ENCODE results near the gene NRTN.
A peak's percentile ranks its signal among the peaks of the same experiment; 100 is the strongest.
"Not testable (repeated sequence)": the region's sequence is repeated elsewhere in the genome, so short reads cannot be mapped to it uniquely, and the experiment has no call there.

NRTN gene, protein sequence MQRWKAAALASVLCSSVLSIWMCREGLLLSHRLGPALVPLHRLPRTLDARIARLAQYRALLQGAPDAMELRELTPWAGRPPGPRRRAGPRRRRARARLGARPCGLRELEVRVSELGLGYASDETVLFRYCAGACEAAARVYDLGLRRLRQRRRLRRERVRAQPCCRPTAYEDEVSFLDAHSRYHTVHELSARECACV

DNA sequence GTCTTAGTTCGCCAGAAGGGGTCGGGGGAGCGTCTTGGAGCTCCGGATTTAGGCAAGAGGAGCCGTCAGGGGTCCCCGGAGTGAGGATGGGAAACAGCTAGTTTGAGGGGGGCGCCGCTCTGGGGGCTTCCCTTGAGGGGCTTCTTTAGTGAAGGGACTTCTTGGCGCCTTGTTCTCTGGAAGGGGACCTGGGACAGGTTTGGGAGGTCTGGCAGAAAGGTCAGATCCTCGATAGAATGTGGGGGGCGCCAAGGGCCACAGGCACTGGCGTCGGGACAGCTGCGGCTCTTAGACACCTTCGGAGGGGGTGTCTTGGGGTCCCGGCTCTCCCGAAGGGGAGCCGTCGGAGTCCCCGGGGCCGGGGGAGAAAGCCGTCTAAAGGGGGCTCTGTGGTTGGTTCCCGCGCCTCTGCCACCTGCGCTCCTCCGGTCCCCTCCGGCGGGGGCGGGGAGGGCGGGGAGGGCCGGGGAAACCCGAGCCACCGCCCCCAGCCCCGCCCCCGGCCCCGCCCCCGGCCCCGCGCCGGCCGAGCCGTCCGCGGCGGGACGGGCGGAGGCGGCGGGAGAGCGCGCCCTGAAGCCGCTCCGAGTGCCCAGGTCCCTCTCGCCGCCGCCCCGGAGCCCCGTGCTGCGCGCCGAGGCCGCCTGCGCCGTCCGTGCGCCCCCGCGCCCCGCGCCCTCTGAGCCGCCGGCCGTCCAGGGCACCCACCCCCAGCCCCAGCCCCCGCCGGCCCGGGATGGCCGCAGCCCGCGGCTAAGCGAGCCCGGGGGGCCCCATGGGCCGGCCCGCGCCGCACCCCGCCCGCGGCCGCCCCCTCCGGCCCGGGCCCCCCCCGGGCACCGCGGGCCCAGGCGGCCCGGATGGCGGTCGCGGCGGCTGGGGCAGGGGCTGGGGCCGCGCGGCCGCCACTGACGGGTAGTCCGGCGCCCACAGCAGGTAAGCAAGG is at the start of gene NRTN:
Gene NRTN (plus strand): TSS at position 552 of the 946 bp plus-strand sequence. CDS start 19,099 bp downstream, outside the sequence.
- no peak for DNase-seq
- intact Hi-C loops (cut with DNase I): no loop called here

DNA sequence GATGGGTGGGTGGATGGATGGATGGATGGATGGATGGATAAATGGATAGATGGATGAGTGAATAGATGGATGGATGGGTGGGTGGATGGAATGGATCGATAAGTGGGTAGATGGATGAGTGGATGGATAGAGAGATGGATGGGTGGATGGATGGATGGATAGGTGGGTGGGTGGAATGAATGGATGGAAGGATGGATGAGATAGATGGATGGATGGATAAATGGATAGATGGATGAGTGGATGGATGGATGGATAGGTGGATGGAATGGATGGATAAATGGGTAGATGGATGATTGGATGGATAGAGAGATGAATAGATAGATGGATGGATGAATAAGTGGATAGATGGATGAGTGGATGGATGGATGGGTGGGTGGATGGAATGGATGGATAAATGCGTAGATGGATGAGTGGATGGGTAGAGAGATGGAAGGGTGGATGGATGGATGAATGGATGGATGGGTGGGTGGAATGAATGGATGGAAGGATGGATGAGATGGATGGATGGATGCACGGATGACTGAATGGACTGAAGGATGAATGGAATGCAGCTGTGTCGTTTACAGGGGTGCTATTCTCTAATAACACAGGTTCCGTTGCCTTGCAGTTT is 42.2 kb upstream of the NRTN start:
- intact Hi-C loops (cut with DNase I): no loop called here
- no peak for DNase-seq

DNA sequence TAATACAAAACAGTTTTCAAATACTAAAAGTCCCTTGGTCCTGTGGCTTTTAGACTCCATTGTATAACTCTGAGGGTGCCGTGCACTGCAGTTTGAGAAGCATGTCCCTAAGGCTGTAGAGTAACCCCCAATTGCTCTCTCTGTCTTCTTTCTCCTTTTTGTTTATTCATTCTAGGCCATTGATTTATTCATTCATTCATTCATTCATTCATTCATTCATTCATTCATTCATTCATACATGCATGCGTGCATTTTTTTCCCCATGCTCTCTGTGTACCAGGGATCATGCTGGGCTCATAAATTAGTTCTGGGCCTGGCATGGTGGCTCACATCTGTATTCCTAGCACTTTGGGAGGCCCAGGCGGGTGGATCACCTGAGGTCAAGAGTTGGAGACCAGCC is 39.6 kb upstream of the NRTN start:
- DNase-seq: no peak

DNA sequence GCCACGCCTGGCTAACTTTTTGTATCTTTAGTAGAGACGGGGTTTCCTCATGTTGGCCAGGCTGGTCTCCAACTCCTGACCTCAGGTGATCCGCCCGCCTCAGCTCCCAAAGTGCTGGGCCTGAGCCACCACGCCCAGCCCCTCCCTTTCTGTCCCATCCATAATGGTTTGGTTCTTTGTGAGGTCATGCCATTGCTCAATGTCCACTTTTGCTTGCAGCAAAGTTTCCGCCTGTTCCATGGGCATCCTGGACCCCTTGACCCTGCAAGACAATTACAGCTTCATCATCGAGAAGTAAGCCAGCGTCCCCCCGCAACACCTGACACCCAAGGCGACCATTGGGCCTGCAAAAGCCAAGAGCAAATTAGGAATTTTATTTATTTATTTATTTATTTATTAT is 36.9 kb upstream of the NRTN start:
- no peak for DNase-seq

More for the DNA sequence above, 39.6 kb upstream of the NRTN start:
- intact Hi-C loops (cut with DNase I): no loop called here

DNA sequence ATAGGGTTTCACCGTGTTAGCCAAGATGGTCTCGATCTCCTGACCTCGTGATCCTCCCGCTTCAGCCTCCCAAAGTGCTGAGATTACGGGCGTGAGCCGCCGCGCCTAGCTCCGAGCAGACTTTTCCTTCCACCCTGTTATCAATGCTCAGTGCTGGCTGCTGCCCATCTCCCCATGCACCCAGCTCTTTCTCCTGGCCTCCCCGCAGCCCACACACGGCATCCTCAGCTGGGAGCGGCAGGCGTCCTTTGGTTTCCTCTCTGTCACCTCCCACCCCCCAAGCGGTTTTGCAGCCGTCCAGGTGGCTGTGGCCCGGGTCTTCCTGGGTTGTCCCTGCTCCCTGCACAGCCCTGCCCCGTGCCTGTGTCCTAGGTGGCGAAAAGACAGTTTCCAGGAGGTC is 32.5 kb upstream of the NRTN start:
- no peak for DNase-seq
- intact Hi-C loops (cut with DNase I): no loop called here

More for the DNA sequence above, 36.9 kb upstream of the NRTN start:
- intact Hi-C loops (cut with DNase I): no loop called here

DNA sequence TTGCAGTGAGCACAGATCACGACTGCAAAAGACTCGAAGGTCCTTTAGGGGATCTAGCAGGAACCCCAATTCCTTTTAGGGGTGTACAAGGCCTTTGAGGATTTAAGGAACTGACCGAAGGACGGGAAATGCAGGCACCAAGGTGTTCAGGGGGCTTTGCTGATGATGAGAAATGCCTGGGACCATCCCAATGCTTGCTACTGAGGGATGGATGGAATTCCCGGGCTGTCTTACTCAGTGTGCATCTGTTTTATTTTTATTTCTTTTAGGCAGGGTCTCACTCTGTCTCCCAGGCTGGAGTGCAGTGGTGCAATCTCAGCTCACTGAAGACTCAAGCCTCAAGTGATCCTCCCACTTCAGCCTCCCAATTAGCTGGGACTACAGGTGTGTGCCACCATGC is 31.6 kb upstream of the NRTN start:
- no peak for DNase-seq
- intact Hi-C loops (cut with DNase I): no loop called here

DNA sequence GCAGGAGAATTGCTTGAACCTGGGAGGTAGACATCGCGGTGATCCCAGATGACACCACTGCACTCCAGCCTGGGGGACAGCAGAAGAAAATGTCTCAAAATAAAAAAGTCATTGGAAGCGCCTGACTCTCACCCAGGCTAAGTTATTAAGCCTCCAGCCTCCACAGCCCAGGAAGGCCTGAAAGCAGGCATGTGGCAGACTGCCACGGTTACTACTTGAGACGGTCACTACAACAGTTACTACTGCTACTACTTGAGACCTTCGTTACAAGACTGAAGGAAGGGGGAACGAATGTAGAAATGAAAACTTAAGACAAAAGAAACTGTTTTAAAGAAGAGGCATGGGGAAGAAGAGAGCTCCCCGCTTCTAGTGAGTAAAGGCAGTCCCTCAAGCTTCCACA is 29.9 kb upstream of the NRTN start:
- no peak for DNase-seq
- intact Hi-C loops (cut with DNase I): no loop called here

DNA sequence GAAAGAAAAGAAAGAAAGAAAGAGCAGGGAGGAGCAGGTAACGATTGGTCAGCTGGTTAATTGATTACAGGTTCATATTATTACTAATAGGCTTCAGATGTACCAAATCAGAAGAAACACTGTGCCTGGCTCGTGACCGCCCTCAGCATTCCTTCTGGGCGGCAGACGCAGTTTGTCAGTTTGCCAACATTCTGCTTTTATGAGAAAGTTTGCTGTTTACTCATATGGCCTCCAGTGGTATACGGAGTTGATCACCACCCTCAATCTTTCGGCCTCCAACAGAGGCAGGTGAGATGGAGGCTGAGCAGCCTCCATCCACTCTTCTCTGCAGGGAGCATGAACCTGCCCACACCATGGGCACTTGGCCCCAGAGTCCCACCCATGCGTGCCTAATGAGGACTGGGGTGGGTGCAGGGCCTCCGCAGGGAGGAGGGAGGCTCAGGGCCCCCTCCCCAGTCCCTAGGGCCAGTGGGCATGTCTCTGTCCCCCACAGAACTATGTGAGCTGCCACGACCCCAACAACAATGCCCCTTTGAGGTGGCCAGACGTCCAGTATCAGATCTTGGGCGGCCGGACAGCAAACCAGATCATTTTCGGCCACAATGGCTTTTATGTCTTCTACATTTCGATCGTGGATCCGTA is 29.1 kb upstream of the NRTN start:
- intact Hi-C loops (cut with DNase I): no loop called here
- DNase-seq: no peak

DNA sequence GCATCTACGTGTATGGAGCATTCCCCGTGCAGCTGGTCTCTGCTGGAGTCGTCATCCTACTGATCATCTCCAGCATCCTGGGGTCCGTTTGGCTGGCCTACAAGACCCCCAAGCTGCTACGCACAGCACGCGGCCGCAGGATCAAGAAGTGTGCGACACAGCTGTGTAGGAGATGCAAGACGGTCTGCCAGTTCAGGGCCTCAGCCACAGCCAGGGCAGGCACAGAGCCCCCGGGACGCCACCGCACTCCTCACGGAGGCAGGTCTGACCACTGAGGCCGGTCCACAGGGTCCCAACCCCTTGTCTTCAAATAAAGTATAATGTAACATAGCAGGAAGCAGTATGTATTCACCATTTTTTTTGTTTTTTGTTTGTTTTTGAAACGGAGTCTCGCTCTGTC is 26.5 kb upstream of the NRTN start:
- intact Hi-C loops (cut with DNase I): no loop called here

DNA sequence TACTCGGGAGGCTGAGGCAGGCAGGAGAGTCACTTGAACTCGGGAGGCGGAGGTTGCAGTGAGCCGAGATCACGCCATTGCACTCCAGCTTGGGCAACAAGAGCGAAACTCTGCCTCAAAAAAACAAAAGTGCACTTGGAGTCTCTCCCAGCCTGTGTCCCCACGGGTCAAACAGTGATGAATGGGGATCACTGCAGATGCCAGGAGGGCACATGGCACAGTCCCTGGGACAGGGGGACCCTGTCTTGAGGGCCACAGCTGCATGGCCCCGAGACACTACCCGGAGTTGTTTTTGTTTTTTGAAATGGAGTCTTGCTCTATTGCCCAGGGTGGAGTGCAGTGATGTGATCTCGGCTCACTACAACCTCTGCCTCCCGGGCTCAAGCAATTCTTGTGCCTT is 24.0 kb upstream of the NRTN start:
- peak in 5 of 42 donors; percentile 12 to 58 (median 40) for DNase-seq
- intact Hi-C loops (cut with DNase I): not testable (repeated sequence)

More for the DNA sequence above, 26.5 kb upstream of the NRTN start:
- DNase-seq: no peak

DNA sequence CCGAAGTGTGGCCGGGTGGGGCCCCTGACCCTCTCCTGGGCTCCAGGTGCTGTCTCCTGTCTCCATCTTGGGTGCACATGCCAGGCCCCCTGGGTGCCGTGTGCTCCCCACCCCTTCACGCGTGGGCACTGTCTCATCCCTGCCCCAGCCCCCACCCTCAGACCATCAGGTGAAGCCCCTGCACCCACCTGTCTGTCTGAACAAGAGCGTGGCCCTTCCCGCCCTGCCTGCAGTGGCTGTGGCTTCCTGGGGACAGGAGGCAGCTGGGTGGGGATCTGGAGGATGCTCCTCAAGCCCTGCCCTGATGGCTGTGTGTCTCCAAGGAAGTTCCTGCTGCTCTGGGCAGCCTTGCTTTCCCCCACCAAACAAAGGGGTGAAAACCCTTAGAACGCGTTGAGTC is 22.5 kb upstream of the NRTN start:
- intact Hi-C loops (cut with DNase I): no loop called here
- DNase-seq: no peak

DNA sequence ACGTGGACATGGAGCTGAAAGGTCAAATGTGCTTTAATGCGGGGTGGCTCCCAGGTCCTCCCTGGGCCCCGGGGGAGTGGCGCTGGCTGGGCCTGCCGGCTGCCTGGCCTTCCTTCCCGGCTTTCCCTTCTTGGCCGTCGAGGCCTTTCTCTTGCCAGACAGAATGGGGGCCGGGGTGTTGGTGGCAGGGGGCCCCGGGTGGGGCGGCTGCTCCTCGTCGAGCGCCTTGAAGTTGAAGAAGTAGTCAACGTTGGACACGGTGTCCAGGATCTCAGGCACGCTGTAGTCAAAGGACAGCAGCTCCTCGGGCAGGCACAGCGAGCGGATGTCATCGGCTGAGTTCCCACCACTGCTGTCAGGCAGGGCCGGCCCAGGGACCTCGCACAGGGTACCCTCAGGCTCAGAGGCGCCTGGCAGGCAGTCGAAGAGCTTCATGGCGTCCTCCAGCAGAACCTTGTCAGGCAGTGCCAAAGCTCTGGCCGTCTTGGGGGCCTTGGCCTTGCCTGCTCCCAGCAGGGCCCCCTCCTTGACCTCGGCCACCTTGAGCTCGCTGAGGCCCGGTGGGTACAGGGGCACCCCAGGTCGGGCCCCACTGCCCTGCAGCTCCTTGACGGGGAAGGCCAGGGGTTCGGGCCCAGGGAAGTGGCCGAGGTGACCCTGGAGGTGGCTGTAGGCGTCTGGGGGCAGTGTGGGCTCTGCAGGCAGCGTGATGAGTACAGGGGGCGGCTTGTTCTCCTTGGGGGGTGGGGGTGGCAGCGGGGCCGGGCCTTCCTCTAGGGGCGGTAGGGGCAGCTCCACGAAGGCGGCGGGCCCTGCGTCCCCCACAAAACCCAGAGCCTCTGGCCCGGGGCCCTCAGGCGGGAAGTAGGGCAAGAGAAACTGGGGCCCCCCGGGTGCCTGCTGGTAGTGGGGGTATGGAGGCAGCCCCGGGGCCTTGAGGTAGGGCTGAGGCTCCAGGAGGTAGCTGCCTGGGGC is 21.6 kb upstream of the NRTN start:
- intact Hi-C loops (cut with DNase I): no loop called here
- no peak for DNase-seq

DNA sequence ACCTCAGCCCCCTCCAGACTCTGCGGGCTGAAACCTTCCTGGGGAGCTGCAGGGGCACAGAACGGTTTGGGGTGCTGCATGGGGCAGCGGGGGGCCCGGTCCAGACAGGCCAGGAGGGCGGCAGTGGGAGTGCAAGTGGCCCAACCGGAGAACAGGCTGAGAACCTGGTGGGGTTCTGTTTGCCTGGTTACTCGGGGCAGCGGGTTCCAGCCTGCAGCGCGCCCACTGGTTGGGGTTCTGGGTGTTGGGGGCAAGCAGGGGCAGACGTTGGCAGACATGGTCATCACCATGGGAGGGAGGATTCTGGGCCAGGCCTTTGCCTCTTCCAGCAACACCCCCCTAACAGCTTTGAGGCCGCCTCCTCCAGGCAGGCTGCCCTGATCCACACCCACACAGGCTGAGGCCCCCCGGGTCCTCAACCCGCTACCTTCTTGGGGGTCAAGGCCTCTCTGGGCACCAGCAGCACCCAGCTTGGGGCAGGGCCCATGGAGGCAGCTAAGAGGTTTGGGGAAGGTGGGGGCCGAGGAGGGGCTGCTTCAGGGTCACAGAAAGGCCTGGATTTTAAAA is 20.2 kb upstream of the NRTN start, which contains the start of gene PRR22:
Gene PRR22 (minus strand): TSS at position 166 of the 567 bp plus-strand sequence. CDS start 86 bp downstream, at position 80.
- intact Hi-C loops (cut with DNase I): no loop called here
- no peak for DNase-seq

DNA sequence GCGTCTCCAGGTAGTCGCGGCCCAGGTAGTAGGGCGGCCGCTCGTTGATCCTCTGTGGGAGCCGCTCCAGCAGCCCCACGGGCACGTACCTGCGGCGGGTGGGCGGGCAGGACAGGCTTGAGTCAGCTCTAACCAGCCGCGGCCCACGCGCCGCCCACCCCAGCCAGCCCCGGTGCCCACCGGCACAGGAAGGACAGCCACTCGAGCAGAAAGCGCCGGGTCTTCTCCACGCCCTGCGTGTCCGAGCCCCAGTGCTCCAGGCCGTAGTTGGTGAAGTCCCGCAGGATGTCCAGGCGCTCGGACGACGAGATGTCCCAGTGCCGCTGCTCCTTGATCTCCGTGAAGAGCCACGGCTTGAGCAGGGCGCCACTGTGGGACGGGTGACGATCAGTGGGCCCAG is 19.4 kb upstream of the NRTN start:
- intact Hi-C loops (cut with DNase I): no loop called here

DNA sequence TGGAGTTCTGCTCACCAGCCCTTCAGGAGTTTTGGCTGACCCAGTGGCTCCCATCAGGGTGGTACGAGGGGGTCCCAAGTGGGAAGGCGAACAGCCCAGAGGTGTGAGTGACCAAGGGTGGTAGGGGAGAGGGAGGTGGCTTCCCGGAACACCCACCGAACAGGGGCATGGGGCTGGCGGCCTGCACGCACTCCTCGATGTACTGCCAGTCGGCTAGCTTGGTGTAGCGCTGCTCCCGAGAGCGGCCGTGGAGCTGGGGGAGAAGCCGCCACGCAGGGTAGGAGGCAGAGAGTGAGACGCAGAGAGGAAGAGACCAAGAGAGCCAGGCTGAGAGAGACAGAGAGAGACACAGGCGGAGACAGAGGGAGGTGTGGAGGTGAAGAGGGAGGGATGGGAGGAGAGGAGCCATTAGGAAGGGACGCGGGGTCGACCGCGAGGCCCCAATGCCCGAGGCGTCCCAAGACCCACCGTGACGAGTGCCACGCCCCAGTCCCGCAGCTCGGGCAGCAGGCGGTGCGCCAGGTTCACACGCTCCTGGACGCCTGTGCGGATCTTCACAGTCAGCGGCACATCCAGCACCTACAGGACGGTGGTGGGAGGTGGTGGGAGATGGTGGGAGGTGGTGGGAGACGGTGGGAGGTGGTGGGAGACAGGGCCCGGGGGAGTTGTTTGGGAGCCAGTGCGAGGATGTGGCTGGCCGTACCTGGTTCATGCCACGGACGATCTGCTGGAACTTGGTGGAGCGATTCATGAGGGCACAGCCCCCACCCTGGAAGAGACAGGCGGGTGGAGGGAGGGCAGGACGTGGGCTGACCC is 18.1 kb upstream of the NRTN start:
- intact Hi-C loops (cut with DNase I): no loop called here
- DNase-seq: no peak

More for the DNA sequence above, 19.4 kb upstream of the NRTN start:
- no peak for DNase-seq

DNA sequence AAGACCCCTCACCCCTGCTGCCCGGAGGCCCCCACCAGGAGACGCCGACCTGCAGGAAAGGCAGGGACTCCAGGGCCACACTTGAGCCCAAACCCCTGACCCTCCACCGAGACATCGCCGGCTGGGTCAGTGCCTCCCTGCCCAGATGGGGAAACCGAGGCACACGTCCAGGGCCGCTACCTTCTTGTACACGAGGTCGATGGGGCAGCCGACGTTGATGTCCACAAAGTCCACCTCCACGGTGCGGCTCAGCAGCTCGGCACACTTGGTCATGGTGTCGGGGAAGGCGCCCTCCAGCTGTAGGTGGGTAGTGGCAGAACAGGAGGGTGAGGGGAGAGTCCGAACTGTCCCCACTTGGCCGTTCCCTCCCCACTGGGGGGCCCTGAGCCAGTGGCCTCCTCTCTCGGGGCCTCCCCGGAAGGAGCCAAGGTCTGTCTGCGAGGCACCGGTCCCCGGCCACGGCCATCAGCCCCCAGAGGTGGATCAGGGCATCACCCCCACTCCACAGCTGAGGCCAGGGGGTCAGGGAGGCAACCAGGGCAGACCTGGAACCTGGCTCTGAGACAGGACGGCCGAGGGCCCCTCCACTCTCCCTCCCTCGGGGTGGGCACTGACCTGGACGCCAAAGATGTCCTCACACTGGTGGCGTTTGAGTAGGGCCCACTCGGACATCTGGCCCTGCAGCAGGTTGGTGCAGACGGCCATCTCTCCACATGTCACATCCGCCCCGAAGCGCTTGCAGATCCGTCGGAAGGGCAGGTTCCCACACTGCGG is 17.3 kb upstream of the NRTN start:
- no peak for DNase-seq
- intact Hi-C loops (cut with DNase I): no loop called here
